Fibroblast of lung (primary cell): ENCODE results near the gene DOCK7. TPM values are rescaled to one million over a fixed set of nuclear protein-coding genes. Genes with fewer than 3 reads are reported as not detected.

Source experiments
- DNase-seq, 2 donors: peaks; one replicate each; pipeline versions ENCODE4 v3.0.0 to v3.0.0-alpha.2; 2010; ENCODE audit warnings: low read depth in 2 of 2
- H2AFZ ChIP-seq: 2 replicates; pipeline ENCODE4 v1.5.1; 2012; ENCODE audit warnings: low read length, control low read depth, inconsistent platforms
- H3K27ac ChIP-seq: 2 replicates; pipeline ENCODE4 v1.5.1; 2011; ENCODE audit warnings: low read length, control low read depth; ENCODE audit not compliant: insufficient read depth
- H3K27me3 ChIP-seq: 2 replicates; pipeline ENCODE4 v1.5.1; 2011; ENCODE audit warnings: mild to moderate bottlenecking, low read length; ENCODE audit not compliant: control insufficient read depth, insufficient read depth
- H3K36me3 ChIP-seq: 2 replicates; pipeline ENCODE4 v1.5.1; 2011; ENCODE audit warnings: low read length; ENCODE audit not compliant: control insufficient read depth, insufficient read depth
- H3K4me1 ChIP-seq: 2 replicates; pipeline ENCODE4 v1.5.1; 2011; ENCODE audit warnings: low read length; ENCODE audit not compliant: control insufficient read depth, insufficient read depth; ENCODE audit errors: extremely low read depth
- H3K4me2 ChIP-seq: 2 replicates; pipeline ENCODE4 v1.5.1; 2011; ENCODE audit warnings: low read length, control low read depth; ENCODE audit not compliant: insufficient read depth; ENCODE audit errors: extremely low read depth
- H3K4me3 ChIP-seq, 4 experiments: fragments of 200-600 bp in 1 of 4; sonication (generic) in 1 of 4; replicated peaks in 1 of 4; 2 replicates each; pipeline ENCODE4 v1.5.1; 2011 to 2016; ENCODE audit warnings: low read length in 4 of 4, low read depth in 3 of 4, mild to moderate bottlenecking in 3 of 4, control low read depth in 2 of 4, inconsistent platforms in 1 of 4, mixed read lengths in 1 of 4; ENCODE audit not compliant: insufficient read depth in 1 of 4; ENCODE audit errors: control extremely low read depth in 1 of 4
- H3K79me2 ChIP-seq: 2 replicates; pipeline ENCODE4 v1.5.1; 2012; ENCODE audit warnings: mild to moderate bottlenecking, low read length, inconsistent platforms; ENCODE audit not compliant: control insufficient read depth, insufficient read depth
- H3K9ac ChIP-seq: 2 replicates; pipeline ENCODE4 v1.5.1; 2011; ENCODE audit warnings: mild to moderate bottlenecking, low read length, control low read depth; ENCODE audit not compliant: insufficient read depth
- H3K9me3 ChIP-seq: 2 replicates; pipeline ENCODE4 v1.5.1; 2012; ENCODE audit warnings: low read depth, low read length; ENCODE audit not compliant: control insufficient read depth, insufficient read depth
- H4K20me1 ChIP-seq: 2 replicates; pipeline ENCODE4 v1.5.1; 2011; ENCODE audit warnings: low read length; ENCODE audit not compliant: control insufficient read depth, insufficient read depth; ENCODE audit errors: extremely low read depth
- CTCF ChIP-seq, 2 donors: IDR thresholded peaks in 1 of 2; conservative IDR thresholded peaks in 1 of 2; 1 replicate in 1 of 2; 2 replicates in 1 of 2; pipeline ENCODE4 v1.5.1; 2011 to 2012; ENCODE audit warnings: low read length in 2 of 2, control low read depth in 1 of 2, inconsistent platforms in 1 of 2, low read depth in 1 of 2, mild to moderate bottlenecking in 1 of 2
- EZH2 ChIP-seq: IDR thresholded peaks from 2 replicates; pipeline ENCODE4 v1.5.1; 2012; ENCODE audit warnings: low read length, control low read depth, mild to moderate bottlenecking; ENCODE audit errors: missing control alignments
- polyA plus RNA-seq, 2 donors: library from polyadenylated mRNA; depleted of rRNA in 1 of 2; stranded (reverse) in 1 of 2; unstranded in 1 of 2; fragments of >200 nt; gene quantifications; 2 replicates each; pipeline ENCODE4 v1.2.1, GENCODE V29; 2011 to 2012; ENCODE audit warnings: missing spikeins in 1 of 2
- total RNA-seq: library from RNA; depleted of rRNA; stranded (reverse); fragments of >200 nt; gene quantifications from 2 replicates; pipeline ENCODE4 v1.2.1, GENCODE V29; 2014

The DOCK7 gene
- total and polyA plus RNA-seq, 2 donors (not counting 1 experiment from before 2014, with no cell fraction given) = 66.5 to 153 TPM

GRCh38 chr1:62420214-62420613 lies 268.0 kb downstream of the DOCK7 start:
- Histone ChIP-seq H3K27me3 (no peaks in the 10 kb centered on the region), H2AFZ (no peak overlapping the region), H3K4me2 (no peak overlapping the region), H3K36me3 (no peaks in the 10 kb centered on the region), H4K20me1 (no peaks in the 10 kb centered on the region), H3K27ac (no peak overlapping the region), H3K79me2 (no peaks in the 10 kb centered on the region), H3K9ac (no peak overlapping the region), H3K9me3 (no peaks in the 10 kb centered on the region), H3K4me1 (peaks cover 3% of the 10 kb centered on the region), H3K4me3 (no peak overlapping the region)
- DNase-seq = no peak
- TF ChIP-seq EZH2 = no peak
- no peak for TF ChIP-seq CTCF (conservative IDR thresholded peaks at IDR 0.05 in 1 of 2, IDR thresholded peaks at IDR 0.05 in 1 of 2; ENCODE audit: low read depth in 1 of 2, low read length in 2 of 2)

GRCh38 chr1:62417351-62417999 lies 270.7 kb downstream of the DOCK7 start:
- H3K79me2 ChIP-seq = no peaks in the 10 kb centered on the region
- H2AFZ ChIP-seq = no peak overlapping the region
- no peak overlapping the region for H3K9ac ChIP-seq
- H4K20me1 ChIP-seq = no peaks in the 10 kb centered on the region
- no peak overlapping the region for H3K4me2 ChIP-seq
- DNase-seq = peak; percentile 35 to 43
- no peaks in the 10 kb centered on the region for H3K36me3 ChIP-seq
- H3K27me3 ChIP-seq = no peaks in the 10 kb centered on the region
- H3K9me3 ChIP-seq = no peaks in the 10 kb centered on the region
- no peak overlapping the region for H3K27ac ChIP-seq
- TF ChIP-seq EZH2 (no peak), CTCF (conservative IDR thresholded peaks at IDR 0.05 in 1 of 2, IDR thresholded peaks at IDR 0.05 in 1 of 2; ENCODE audit: low read depth in 1 of 2, low read length in 2 of 2) (no peak)
- H3K4me1 ChIP-seq = no peaks in the 10 kb centered on the region
- H3K4me3 ChIP-seq = no peak overlapping the region

- Histone ChIP-seq H3K27ac (no peak overlapping the region), H3K79me2 (no peaks in the 10 kb centered on the region), H2AFZ (no peak overlapping the region), H4K20me1 (no peaks in the 10 kb centered on the region), H3K9ac (no peak overlapping the region), H3K4me3 (no peak overlapping the region), H3K9me3 (no peaks in the 10 kb centered on the region), H3K4me1 (no peaks in the 10 kb centered on the region), H3K36me3 (no peaks in the 10 kb centered on the region), H3K4me2 (no peak overlapping the region), H3K27me3 (no peaks in the 10 kb centered on the region)
- no peak for DNase-seq
- TF ChIP-seq EZH2 (no peak), CTCF (conservative IDR thresholded peaks at IDR 0.05 in 1 of 2, IDR thresholded peaks at IDR 0.05 in 1 of 2; ENCODE audit: low read depth in 1 of 2, low read length in 2 of 2) (no peak)
Observed at GRCh38 chr1:62415687-62416086, 272.5 kb downstream of the DOCK7 start.
